ENCODE results near the gene PIK3CD.

DNA sequence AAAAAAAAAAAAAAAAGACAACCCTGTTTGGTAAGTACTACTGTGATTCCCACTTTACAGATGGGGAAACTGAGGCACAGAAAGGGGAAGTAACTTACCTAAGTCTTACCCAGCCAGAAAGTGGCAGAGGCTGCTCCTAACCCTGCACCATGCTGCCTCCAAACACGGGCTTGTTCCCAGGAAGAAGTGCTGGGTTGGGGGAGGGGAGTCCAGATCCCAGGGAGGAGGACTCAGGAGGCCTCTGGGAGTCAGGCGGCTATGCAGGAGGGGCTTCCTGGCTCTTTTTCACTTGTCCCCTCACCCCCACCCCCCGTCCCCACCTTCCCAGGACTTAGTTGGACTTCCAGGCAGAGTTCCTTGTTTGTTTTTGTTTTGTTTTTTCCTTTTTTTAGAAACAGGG lies 23.9 kb downstream of the PIK3CD start:
- TF ChIP-seq EZH2phosphoT487 (IDR thresholded peaks at IDR 0.05; ENCODE audit: borderline replicate concordance, low read length) = no peak
- TF ChIP-seq, protein P1, sequence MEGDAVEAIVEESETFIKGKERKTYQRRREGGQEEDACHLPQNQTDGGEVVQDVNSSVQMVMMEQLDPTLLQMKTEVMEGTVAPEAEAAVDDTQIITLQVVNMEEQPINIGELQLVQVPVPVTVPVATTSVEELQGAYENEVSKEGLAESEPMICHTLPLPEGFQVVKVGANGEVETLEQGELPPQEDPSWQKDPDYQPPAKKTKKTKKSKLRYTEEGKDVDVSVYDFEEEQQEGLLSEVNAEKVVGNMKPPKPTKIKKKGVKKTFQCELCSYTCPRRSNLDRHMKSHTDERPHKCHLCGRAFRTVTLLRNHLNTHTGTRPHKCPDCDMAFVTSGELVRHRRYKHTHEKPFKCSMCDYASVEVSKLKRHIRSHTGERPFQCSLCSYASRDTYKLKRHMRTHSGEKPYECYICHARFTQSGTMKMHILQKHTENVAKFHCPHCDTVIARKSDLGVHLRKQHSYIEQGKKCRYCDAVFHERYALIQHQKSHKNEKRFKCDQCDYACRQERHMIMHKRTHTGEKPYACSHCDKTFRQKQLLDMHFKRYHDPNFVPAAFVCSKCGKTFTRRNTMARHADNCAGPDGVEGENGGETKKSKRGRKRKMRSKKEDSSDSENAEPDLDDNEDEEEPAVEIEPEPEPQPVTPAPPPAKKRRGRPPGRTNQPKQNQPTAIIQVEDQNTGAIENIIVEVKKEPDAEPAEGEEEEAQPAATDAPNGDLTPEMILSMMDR (conservative IDR thresholded peaks at IDR 0.05; ENCODE audit: low read depth, low read length) = no peak
